Left ventricle myocardium inferior (tissue), 1 donor: ENCODE measurements around the gene CRADD. TPM values are rescaled to one million over a fixed set of nuclear protein-coding genes. Genes with fewer than 3 reads are reported as not detected.

Source experiments
- DNase-seq: peaks from one replicate; pipeline ENCODE4 v3.0.0-alpha.2; 2020
- H3K27ac ChIP-seq: fragments of 200-600 bp; replicated peaks from 2 replicates; pipeline ENCODE4 v1.8.0; 2021
- H3K27me3 ChIP-seq: fragments of 200-600 bp; 2 replicates; pipeline ENCODE4 v1.8.0; 2021; ENCODE audit warnings: low read depth
- H3K36me3 ChIP-seq: fragments of 200-600 bp; 2 replicates; pipeline ENCODE4 v1.8.0; 2021
- H3K4me1 ChIP-seq: fragments of 200-600 bp; 2 replicates; pipeline ENCODE4 v1.8.0; 2021
- H3K4me3 ChIP-seq: fragments of 200-600 bp; 2 replicates; pipeline ENCODE4 v1.8.0; 2021; ENCODE audit warnings: mild to moderate bottlenecking, moderate library complexity
- H3K9me3 ChIP-seq: fragments of 200-600 bp; replicated peaks from 2 replicates; pipeline ENCODE4 v1.8.0; 2021
- CTCF ChIP-seq: fragments of 200-600 bp; IDR thresholded peaks from 2 replicates; pipeline ENCODE4 v1.8.0; 2021; ENCODE audit warnings: antibody characterized with exemption, mild to moderate bottlenecking, borderline replicate concordance
- intact Hi-C: fragments of 100-400 bp; cut with micrococcal nuclease; formaldehyde crosslinking; loops from one replicate; pipeline ENCODE4 v1.11.0; 2022
- total RNA-seq: library from RNA; stranded (reverse); fragmentation: NEBNext Ultra II Directional; extraction: Animal tissue kit (Norgen Biotek cat#: 25700); gene quantifications from one replicate; pipeline ENCODE4 v1.2.1, GENCODE V29; 2021
- donor health status: DM: no; HTN: yes; CAD: no; lungs with severe emphysema.

CRADD gene
- total RNA-seq, 1 donor from 2014 or later = 46.4 TPM

- peak overlapping the region; percentile 94 for H3K27ac ChIP-seq
- intact Hi-C loops = no loop called here
Measured at GRCh38 chr12:93676408-93677194, 574 bp upstream of the CRADD start.

GRCh38 chr12:93678779-93679178 lies 1.6 kb downstream of the CRADD start:
- H3K4me1 ChIP-seq = peaks cover 67% of the 10 kb centered on the region
- intact Hi-C loops = no loop called here

More at GRCh38 chr12:93676408-93677194, 574 bp upstream of the CRADD start:
- peak overlapping the region; percentile 74 for H3K4me3 ChIP-seq
- peaks cover 4% of the 10 kb centered on the region for H3K36me3 ChIP-seq
- TF ChIP-seq CTCF = no peak
- peaks cover 52% of the 10 kb centered on the region for H3K4me1 ChIP-seq
- DNase-seq = no peak
- no peaks in the 10 kb centered on the region for H3K27me3 ChIP-seq
- no peaks in the 10 kb centered on the region for H3K9me3 ChIP-seq

GRCh38 chr12:93679308-93679925 lies 2.2 kb downstream of the CRADD start:
- DNase-seq = peak; percentile 44
- H3K36me3 ChIP-seq = peaks cover 4% of the 10 kb centered on the region
- H3K4me3 ChIP-seq = peak overlapping the region; percentile 74
- H3K4me1 ChIP-seq = peaks cover 73% of the 10 kb centered on the region
- H3K27ac ChIP-seq = peak overlapping the region; percentile 94
- intact Hi-C loops = no loop called here
- no peaks in the 10 kb centered on the region for H3K9me3 ChIP-seq
- no peak for TF ChIP-seq CTCF
- H3K27me3 ChIP-seq = no peaks in the 10 kb centered on the region

More at GRCh38 chr12:93678779-93679178, 1.6 kb downstream of the CRADD start:
- TF ChIP-seq CTCF = no peak
- Histone ChIP-seq H3K27me3 (no peaks in the 10 kb centered on the region), H3K4me3 (peak overlapping the region; percentile 74), H3K9me3 (no peaks in the 10 kb centered on the region), H3K27ac (peak overlapping the region; percentile 94), H3K36me3 (peaks cover 4% of the 10 kb centered on the region)
- no peak for DNase-seq

GRCh38 chr12:93680006-93680405 lies 2.8 kb downstream of the CRADD start:
- peaks cover 4% of the 10 kb centered on the region for H3K36me3 ChIP-seq
- intact Hi-C loops = no loop called here
- H3K4me1 ChIP-seq = peaks cover 79% of the 10 kb centered on the region
- no peaks in the 10 kb centered on the region for H3K27me3 ChIP-seq
- no peak for DNase-seq
- TF ChIP-seq CTCF = no peak
- H3K27ac ChIP-seq = peak overlapping the region; percentile 94
- no peaks in the 10 kb centered on the region for H3K9me3 ChIP-seq
- H3K4me3 ChIP-seq = peak overlapping the region; percentile 30

GRCh38 chr12:93682846-93683261 lies 5.7 kb downstream of the CRADD start:
- H3K4me3 ChIP-seq = peak overlapping the region; percentile 37
- intact Hi-C loops = no loop called here
- H3K27ac ChIP-seq = peak overlapping the region; percentile 94
- DNase-seq = peak; percentile 52
- peaks cover 4% of the 10 kb centered on the region for H3K36me3 ChIP-seq
- H3K27me3 ChIP-seq = no peaks in the 10 kb centered on the region
- peaks cover 86% of the 10 kb centered on the region for H3K4me1 ChIP-seq
- H3K9me3 ChIP-seq = no peaks in the 10 kb centered on the region
- TF ChIP-seq CTCF = no peak
